ENCODE results near the gene CD300LF. TPM values are rescaled to one million over a fixed set of nuclear protein-coding genes. Genes with fewer than 3 reads are reported as not detected.
A peak's percentile ranks its signal among the peaks of the same experiment; 100 is the strongest.

The CD300LF gene
- total and polyA plus RNA-seq, 10 donors, result 13.1 to 45.8 (median 30.9) TPM

DNA sequence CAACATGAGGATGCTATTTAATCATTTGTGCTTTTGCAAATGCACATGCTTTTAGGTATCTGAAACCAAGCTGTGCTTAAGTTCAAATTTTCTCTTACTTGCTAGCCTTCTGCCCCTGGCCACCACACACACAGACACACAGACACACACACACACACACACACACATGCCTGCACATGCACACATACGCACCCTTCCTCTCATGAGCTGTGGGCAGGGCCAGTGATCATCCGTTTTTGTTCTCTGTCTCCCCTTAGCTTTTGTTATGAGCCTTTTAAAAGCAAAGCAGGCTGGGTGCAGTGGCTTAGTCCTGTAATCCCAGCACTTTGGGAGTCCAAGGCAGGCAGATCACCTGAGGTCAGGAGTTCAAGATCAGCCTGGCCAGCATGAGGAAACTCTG lies 34.2 kb downstream of the CD300LF start:
- H3K27me3 ChIP-seq (replicated peaks in 1 of 7), result peaks cover 0 to 72% (median 6%) of the 10 kb centered on the region in 7 donors
- intact Hi-C loops (cut with DNase I; ENCODE audit: low total_unique reads), result no loop called here
- no peak for TF ChIP-seq POLR2A (IDR thresholded peaks at IDR 0.05)
- no peak for TF ChIP-seq POLR2AphosphoS5 (IDR thresholded peaks at IDR 0.05)
- TF ChIP-seq, protein P1, sequence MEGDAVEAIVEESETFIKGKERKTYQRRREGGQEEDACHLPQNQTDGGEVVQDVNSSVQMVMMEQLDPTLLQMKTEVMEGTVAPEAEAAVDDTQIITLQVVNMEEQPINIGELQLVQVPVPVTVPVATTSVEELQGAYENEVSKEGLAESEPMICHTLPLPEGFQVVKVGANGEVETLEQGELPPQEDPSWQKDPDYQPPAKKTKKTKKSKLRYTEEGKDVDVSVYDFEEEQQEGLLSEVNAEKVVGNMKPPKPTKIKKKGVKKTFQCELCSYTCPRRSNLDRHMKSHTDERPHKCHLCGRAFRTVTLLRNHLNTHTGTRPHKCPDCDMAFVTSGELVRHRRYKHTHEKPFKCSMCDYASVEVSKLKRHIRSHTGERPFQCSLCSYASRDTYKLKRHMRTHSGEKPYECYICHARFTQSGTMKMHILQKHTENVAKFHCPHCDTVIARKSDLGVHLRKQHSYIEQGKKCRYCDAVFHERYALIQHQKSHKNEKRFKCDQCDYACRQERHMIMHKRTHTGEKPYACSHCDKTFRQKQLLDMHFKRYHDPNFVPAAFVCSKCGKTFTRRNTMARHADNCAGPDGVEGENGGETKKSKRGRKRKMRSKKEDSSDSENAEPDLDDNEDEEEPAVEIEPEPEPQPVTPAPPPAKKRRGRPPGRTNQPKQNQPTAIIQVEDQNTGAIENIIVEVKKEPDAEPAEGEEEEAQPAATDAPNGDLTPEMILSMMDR (IDR thresholded peaks at IDR 0.05 in 8 of 11, conservative IDR thresholded peaks at IDR 0.05 in 3 of 11), result no peak
- H3K4me1 ChIP-seq, result peaks cover 13 to 40% (median 25%) of the 10 kb centered on the region in 6 donors
- DNase-seq, result peak; percentile 36
- no peaks in the 10 kb centered on the region for H3K36me3 ChIP-seq
- H3K9me3 ChIP-seq, result no peaks in the 10 kb centered on the region
- WGBS, 5 donors, result 29 to 40% (median 33%) methylated on average over 2 of the region's 2 CpGs
- H3K4me3 ChIP-seq, result no peak overlapping the region
- no peak overlapping the region for H3K27ac ChIP-seq

- TF ChIP-seq, protein P1 (IDR thresholded peaks at IDR 0.05 in 8 of 11, conservative IDR thresholded peaks at IDR 0.05 in 3 of 11), result no peak
- TF ChIP-seq POLR2AphosphoS5 (IDR thresholded peaks at IDR 0.05) (peak in 1 of 3 donors; percentile 33), POLR2A (IDR thresholded peaks at IDR 0.05) (no peak)
- DNase-seq, result peak; percentile 42
- H3K9me3 ChIP-seq, result no peaks in the 10 kb centered on the region
- intact Hi-C loops (cut with DNase I; ENCODE audit: low total_unique reads), result no loop called here
- 22 to 32% (median 26%) methylated on average over 9 of the region's 9 CpGs for WGBS, 5 donors
- peaks cover 0 to 72% (median 10%) of the 10 kb centered on the region in 7 donors for H3K27me3 ChIP-seq (replicated peaks in 1 of 7)
- H3K36me3 ChIP-seq, result no peaks in the 10 kb centered on the region
- H3K4me3 ChIP-seq, result no peak overlapping the region
- H3K4me1 ChIP-seq, result peaks cover 13 to 40% (median 25%) of the 10 kb centered on the region in 6 donors
- H3K27ac ChIP-seq, result peak overlapping the region in 6 of 8 donors; percentile 1 to 59 (median 40)
Measured at GRCh38 chr17:74677558-74678466, 34.9 kb downstream of the CD300LF start.

- intact Hi-C loops (cut with DNase I; ENCODE audit: low total_unique reads), result no loop called here
- peaks cover 0 to 100% (median 39%) of the 10 kb centered on the region in 7 donors for H3K27me3 ChIP-seq (replicated peaks in 1 of 7)
- H3K27ac ChIP-seq, result no peak overlapping the region
- peaks cover 0 to 8% (median 2%) of the 10 kb centered on the region in 6 donors for H3K4me1 ChIP-seq
- H3K9me3 ChIP-seq, result peaks cover 0 to 7% (median 0%) of the 10 kb centered on the region in 8 donors
- DNase-seq, result peak; percentile 87
- TF ChIP-seq, protein P1 (IDR thresholded peaks at IDR 0.05 in 8 of 11, conservative IDR thresholded peaks at IDR 0.05 in 3 of 11), result no peak
- peak; percentile 37 to 78 (median 39) for TF ChIP-seq POLR2AphosphoS5 (IDR thresholded peaks at IDR 0.05)
- WGBS, 5 donors, result 14 to 27% (median 15%) methylated on average over 37 to 57 of the region's 57 CpGs
- no peak overlapping the region for H3K4me3 ChIP-seq
- no peaks in the 10 kb centered on the region for H3K36me3 ChIP-seq
Measured at GRCh38 chr17:74671031-74671771, 41.5 kb downstream of the CD300LF start.
